NCI-H1105 treated with DMSO at 0.1 percent for 48 hours (cell line): ENCODE data around the gene KCNAB1.

Source experiments
- DNase-seq: peaks from one replicate; lab custom pipeline; 2025; lab: John Stamatoyannopoulos, UW

KCNAB1 gene

DNA sequence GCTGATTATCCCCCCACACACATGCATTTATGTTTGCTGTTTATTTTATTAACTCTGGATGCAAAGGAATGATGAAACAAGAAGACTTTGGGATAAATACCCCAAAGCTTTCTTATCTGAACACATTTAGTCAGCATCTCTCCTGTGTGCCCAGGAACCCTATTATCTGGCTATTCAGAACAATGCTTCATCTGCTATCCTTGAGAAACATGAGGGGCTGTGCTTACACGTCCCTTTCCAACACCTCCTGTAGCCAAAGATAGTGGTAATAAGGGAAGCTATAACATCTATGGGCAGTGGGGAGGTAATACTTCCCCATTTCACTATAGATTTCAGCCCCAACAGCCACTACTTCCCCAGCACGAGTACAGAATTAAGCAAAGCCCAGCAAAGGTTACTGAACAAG, 339.8 kb downstream of the KCNAB1 start:
- no peak for DNase-seq

DNA sequence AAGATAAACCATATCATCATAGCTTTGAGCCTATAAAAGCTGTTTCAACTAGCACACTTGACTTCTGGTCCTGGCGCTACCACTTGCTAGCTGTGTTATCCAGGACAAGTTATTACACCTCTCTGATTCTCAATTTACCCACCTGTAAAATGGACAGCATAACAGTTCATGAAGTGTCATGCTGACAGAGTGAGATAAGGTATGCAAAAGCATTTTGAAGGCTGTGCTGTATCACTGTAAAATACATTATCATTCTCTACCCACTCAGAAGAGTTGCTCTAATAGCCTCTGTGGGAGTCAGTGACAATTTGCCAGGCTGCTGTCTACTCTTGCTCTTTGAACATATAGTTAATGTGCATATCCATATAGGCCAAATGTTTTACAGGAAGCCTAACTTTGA, 341.5 kb downstream of the KCNAB1 start:
- DNase-seq: no peak

GRCh38 chr3:156463123-156463522, 342.7 kb downstream of the KCNAB1 start:
- DNase-seq: no peak

DNA sequence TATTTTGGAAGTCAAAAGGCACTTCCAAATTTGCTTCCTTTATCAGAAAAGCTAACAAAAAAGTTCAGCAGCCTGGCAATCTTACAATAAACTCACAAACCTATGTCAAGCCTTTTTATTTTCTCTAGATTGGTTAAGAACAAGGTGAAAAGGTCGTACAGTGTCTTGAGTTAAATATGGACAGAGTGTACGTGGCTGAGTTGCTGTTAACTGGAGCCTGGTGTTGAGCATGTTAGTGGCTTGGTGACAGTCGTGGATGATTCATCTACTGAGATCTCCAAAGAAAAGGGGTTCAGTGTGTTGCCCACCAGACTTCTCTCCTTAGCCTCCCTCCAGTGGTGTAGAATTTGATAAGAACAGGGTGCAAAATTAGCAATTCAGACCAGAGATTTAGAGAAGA, 344.8 kb downstream of the KCNAB1 start:
- DNase-seq: no peak

DNA sequence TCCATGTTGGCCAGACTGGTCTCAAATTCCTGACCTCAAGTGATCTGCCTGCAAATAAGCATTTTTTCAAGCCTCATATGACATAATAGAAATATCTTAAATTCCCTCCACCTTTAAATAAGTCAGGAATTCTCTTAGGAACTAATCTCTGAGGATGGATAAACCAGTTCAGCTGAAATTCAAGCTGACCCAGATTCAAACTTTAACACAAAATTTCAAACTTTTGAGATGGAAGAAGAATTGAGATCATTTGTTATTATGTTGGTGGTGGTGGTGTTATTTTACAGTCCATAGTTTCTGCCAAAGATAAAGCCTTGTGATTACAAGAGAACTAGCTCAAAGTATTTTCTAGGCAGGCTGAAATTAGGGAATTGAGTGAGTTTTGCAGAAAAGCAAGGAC, 349.1 kb downstream of the KCNAB1 start:
- DNase-seq: no peak

- peak; percentile 42 for DNase-seq
Measured at GRCh38 chr3:156471431-156471830, 351.1 kb downstream of the KCNAB1 start.

DNA sequence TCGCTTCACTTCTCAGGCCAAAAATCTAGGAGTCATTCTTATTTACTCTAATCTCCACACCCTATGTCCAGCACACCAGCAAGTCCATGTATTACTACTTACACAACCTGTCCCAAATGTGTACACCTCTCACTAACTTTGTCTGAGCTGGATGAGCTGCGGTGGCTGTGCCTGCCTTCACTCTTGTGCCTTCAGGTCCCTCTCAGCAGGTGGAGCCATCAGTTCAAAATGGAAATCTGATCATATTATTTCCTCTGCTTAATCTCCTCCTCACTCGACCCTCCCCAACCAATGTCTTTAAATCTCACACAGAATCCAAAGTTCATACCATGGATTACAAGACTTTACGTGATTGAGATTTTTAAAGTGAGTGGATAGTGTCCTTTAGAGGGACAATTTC, 351.8 kb downstream of the KCNAB1 start:
- peak; percentile 31 for DNase-seq

DNA sequence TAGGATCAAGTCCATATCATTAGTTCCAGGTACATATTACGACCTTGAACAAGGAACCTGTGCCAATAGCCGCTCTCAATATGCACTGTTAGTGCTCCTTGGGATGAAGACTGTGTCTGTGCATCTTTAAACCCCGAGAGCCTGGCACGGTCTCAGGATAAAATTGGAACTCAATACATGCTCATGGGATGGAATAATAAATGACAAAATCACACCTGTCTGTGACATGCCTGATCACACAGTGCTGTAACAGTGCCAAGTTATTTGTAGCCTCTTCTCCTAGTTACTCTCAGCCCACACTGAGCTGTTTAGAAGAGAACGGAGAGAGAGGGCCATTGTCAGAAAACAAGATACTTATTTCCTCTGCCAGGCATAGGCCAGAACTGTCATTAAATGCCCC, 352.3 kb downstream of the KCNAB1 start:
- DNase-seq: peak; percentile 94

DNA sequence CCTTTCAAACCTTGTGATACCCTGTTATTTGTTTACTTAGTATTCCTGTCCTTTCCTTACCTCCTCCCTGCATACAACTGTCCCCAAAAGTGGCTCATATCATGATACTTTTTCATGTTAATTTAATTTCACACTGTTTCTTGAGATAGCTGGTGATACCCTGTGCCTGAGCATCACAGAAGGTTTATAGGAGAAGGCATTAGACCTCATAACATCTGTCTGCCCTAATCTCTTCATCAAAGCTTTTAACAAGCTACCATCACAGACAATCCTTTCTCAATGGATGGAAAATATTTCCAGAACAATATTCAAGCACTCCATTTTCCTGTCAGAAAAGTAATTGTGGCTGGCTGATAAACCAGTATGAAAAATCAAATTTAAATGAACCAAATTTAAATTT, 353.0 kb downstream of the KCNAB1 start:
- no peak for DNase-seq

DNA sequence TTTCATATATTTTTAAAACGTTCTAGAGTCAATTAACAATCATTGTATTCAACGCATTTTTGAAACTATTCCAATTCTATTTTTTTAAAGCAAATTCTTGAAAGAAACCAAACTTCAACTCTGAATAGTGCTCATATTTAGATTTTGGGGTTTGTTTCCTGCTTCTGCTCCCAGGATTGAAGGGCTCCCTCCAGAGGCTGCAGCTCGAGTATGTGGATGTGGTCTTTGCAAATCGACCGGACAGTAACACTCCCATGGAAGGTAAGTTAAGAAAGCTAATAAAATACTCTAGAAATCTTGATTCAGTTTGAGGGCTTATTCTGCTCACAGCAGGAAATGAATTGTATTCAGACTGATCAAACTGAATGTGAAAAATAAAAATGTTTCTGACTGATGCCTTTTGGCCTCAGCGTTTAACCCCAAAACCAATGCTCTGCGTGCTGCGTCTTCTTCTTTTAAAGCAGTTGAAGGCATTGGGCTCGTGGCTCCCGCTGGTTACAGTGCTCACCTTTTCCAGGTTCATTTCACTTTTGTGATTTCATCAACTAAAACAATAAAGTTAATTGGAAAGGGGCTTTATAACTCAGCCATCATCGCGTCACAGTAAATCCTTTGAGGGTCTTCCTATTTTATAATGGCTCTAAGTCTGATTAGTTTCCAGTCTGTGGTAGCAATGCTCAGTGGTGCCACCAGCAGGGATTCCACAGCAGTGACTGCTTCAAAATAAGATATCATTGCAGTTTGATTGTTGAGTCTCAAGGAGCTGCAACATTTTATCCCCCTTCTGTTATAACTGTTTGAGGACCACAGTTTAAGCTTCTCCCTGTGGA, 354.4 kb downstream of the KCNAB1 start:
- DNase-seq: no peak

DNA sequence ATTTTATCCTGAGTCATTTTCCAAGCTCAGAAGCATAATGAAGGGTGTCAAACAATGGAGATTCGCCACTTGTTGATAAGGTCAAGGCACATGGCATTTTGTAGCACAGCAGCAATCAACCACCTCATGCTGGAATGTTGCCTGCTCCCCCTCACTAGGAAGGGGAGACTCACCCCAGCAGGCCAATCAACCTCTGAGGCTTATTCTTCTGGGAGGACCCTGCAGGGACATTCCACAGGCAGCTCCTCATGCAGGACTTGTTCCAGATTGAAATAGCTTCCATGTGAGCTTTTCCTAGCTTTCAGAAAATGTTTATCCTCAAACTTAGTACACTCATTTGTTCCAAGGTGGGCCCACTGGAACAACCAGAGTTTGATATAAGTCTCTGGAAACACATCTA, 356.9 kb downstream of the KCNAB1 start:
- DNase-seq: no peak

DNA sequence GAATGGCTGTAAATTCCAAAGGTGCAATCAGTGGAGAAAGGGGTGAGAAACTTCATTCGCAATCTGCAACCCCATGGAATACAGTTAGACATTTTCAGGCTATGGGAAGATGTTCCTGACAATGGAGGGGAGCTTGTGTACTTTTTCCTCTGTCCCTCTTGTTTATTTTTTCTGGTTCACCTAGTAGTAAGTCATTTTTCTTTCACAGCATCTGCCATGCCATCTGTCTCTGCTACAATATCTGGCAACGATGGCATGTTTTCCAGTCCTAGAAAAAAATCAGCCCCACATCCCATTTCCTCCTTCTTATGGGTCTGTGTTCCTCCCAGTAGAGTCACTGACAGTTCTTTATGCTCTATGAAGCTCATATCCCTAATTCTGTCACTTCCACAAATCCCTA, 358.5 kb downstream of the KCNAB1 start:
- no peak for DNase-seq

- no peak for DNase-seq
Measured at GRCh38 chr3:156479604-156480003, 359.2 kb downstream of the KCNAB1 start.

GRCh38 chr3:156480949-156481348, 360.6 kb downstream of the KCNAB1 start:
- no peak for DNase-seq

DNA sequence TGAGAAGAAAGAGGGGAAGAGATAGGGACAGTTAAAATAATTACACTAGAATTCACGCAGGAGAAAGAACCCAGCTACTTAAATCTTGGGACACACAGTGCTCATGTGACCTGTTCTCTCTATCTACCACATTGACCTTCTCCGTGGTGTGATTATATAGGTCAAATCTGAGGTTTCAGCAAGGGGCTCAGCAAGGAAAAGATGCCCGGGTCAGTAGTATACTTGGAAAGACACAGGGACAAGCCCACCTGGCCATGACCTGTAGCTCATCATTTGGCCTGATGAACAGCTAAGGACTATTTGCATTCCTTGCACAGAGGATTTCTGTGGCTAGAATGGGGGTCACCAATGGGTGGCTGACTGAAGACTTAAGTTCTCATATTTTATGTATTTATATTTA, 362.6 kb downstream of the KCNAB1 start:
- no peak for DNase-seq

DNA sequence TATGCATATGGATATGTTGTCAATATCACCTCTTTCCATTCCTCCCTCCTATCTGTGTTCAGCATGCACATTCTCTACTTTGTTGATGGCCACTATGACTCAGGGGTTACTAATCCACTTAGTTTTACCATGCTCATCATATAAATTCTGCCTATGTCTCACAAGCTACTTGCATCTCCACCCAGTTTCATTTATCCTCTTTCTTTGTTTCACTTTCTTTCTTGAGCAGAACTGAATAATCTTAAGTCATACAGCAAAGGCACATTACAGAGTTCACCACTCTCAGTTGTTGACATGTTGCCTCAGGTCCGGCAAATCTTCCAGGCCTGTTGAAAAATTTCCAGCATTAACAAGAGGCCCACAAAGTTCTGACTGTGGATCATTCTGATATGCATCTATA, 363.0 kb downstream of the KCNAB1 start:
- DNase-seq: no peak

DNA sequence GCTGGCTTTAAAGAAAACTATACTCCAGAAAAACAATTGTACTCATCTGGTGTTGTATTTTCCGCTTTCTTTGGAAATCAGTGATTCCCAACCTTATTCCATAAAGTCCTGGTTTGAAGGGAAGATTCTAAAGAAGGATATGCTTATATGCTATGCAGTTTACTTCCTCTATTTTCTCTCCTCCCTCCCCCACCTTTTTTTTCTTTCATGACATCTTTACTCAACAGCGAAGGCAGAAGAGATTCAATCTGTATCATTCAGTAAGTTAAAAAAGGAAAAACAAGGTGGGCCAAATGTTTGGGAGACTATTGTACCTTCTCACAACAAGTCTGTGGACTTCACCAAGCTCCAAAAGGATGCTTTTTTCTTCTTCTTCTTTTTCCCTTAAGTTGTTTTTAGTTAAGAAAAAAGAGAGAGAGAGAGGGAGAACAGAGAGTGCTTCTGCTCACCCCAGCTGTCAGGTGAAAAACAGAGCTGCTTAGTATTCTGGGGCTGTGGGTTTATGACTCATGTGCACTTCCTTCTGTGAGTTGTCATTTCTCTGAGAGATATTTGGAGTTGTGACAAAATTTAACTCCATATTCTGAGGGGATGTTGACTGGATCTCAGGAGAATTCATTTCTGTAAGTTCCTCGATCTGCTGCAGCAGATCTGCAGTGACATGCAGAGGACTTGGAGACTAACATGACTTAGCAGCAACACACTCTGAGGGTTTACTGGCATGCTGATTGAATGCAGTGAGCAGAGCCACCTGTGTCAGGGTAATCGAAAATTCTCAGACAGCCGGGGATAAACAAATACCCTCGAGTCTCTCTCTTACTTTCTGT, 363.8 kb downstream of the KCNAB1 start:
- DNase-seq: no peak

DNA sequence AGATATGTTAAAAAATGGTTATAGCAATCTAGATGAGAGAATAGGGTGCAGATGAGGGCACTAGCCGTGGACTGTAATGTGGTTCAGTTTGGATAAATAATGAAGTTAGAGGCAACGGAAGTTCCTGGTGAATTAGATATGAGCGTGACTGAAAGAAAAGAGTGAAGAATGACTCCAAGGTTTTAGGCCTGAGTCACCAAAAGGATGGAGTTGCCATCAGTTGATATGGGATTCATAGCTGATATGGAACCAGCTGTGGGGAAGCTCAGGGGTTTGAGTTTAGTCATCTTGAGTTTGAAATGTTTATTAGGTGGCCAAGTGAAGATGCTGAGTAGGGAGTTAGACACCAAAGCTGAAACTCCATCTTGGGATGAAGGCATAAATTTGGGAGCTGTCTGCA, 368.4 kb downstream of the KCNAB1 start:
- no peak for DNase-seq

GRCh38 chr3:156489462-156489911, 369.1 kb downstream of the KCNAB1 start:
- DNase-seq: no peak

GRCh38 chr3:156491192-156491591, 370.8 kb downstream of the KCNAB1 start:
- DNase-seq: no peak

DNA sequence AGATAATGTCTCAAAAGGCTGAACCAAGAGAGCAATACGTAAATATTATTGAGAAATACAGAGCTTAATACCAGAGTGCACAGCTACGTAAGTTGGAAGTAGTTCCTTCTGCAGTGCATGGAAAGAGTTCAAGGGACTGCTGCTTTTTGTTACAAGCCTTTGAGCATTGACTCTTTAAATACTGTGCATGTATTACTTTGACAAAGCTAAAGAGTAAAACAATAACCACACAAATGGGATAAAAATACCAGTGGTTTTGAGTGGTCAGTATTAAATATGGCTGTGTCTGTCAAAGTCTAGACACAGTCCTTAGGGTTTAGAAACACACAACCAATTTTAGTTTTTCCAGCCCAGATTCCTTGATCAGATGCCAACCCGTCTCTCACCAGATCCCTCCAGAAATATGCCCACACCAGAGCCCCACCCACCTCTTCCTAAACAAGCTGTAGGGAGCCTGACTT, 372.5 kb downstream of the KCNAB1 start:
- DNase-seq: no peak

GRCh38 chr3:156493887-156494286, 373.5 kb downstream of the KCNAB1 start:
- DNase-seq: no peak

DNA sequence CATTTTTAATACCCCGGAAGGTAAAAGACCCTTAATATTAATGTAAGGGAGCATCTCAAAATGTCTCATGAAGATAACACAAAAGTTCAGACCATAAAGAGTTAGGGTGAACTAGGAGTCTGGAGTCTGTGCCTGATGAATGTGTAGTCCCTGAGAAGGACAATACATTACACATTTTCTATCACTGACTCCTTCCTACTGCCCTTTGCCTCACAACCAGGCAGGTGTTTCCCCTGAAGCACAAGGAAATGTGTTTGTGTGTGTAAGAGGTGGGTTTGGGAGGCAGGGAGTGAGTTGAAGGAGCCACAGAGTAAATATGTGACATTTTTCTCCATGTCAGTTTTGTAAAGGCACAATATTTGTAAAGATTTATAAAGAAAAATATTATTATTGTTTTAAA, 375.4 kb downstream of the KCNAB1 start:
- no peak for DNase-seq
